ENCODE results near the gene SLC1A3.

The SLC1A3 gene

DNA sequence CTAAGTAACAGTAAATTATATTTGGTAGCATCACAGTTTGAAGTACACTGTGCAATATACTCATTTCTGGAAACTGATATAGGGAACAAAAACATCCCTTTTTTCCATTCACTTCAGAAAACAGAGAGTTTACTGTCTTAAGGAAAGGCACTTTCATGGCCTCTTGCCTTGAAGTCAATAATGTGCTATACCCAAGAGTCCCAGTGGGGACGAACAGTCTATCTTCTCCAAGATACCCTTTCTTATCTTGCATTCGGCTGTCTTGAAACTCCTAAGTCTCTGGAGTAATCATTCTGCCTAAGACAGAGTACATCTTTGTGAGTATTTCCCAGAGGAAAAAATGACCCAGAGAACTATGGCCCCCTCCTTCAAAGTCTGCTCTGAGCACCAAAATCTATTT lies 107.1 kb downstream of the SLC1A3 start:
- Histone ChIP-seq H3K4me3 (replicated peaks; ENCODE audit: insufficient read depth, low read length) (no peak overlapping the region), H3K27ac (replicated peaks) (no peak overlapping the region), H3K27me3 (ENCODE audit: insufficient read depth, poor library complexity, severe bottlenecking) (no peaks in the 10 kb centered on the region)
- TF ChIP-seq, protein P1, sequence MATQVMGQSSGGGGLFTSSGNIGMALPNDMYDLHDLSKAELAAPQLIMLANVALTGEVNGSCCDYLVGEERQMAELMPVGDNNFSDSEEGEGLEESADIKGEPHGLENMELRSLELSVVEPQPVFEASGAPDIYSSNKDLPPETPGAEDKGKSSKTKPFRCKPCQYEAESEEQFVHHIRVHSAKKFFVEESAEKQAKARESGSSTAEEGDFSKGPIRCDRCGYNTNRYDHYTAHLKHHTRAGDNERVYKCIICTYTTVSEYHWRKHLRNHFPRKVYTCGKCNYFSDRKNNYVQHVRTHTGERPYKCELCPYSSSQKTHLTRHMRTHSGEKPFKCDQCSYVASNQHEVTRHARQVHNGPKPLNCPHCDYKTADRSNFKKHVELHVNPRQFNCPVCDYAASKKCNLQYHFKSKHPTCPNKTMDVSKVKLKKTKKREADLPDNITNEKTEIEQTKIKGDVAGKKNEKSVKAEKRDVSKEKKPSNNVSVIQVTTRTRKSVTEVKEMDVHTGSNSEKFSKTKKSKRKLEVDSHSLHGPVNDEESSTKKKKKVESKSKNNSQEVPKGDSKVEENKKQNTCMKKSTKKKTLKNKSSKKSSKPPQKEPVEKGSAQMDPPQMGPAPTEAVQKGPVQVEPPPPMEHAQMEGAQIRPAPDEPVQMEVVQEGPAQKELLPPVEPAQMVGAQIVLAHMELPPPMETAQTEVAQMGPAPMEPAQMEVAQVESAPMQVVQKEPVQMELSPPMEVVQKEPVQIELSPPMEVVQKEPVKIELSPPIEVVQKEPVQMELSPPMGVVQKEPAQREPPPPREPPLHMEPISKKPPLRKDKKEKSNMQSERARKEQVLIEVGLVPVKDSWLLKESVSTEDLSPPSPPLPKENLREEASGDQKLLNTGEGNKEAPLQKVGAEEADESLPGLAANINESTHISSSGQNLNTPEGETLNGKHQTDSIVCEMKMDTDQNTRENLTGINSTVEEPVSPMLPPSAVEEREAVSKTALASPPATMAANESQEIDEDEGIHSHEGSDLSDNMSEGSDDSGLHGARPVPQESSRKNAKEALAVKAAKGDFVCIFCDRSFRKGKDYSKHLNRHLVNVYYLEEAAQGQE (IDR thresholded peaks at IDR 0.05; ENCODE audit: insufficient replicate concordance, low read depth): no peak
- no peak for TF ChIP-seq POLR2AphosphoS5 (IDR thresholded peaks at IDR 0.05; ENCODE audit: low read depth)
- no peak for TF ChIP-seq GABPA (IDR thresholded peaks at IDR 0.05; ENCODE audit: low read depth)
- TF ChIP-seq, protein P2, sequence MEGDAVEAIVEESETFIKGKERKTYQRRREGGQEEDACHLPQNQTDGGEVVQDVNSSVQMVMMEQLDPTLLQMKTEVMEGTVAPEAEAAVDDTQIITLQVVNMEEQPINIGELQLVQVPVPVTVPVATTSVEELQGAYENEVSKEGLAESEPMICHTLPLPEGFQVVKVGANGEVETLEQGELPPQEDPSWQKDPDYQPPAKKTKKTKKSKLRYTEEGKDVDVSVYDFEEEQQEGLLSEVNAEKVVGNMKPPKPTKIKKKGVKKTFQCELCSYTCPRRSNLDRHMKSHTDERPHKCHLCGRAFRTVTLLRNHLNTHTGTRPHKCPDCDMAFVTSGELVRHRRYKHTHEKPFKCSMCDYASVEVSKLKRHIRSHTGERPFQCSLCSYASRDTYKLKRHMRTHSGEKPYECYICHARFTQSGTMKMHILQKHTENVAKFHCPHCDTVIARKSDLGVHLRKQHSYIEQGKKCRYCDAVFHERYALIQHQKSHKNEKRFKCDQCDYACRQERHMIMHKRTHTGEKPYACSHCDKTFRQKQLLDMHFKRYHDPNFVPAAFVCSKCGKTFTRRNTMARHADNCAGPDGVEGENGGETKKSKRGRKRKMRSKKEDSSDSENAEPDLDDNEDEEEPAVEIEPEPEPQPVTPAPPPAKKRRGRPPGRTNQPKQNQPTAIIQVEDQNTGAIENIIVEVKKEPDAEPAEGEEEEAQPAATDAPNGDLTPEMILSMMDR (IDR thresholded peaks at IDR 0.05; ENCODE audit: insufficient read depth, low read length): no peak
- no peak for TF ChIP-seq SPI1 (IDR thresholded peaks at IDR 0.05; ENCODE audit: borderline replicate concordance, low read depth)
- DNase-seq (ENCODE audit: low read depth in 1 of 2, low spot score in 1 of 2): no peak

DNA sequence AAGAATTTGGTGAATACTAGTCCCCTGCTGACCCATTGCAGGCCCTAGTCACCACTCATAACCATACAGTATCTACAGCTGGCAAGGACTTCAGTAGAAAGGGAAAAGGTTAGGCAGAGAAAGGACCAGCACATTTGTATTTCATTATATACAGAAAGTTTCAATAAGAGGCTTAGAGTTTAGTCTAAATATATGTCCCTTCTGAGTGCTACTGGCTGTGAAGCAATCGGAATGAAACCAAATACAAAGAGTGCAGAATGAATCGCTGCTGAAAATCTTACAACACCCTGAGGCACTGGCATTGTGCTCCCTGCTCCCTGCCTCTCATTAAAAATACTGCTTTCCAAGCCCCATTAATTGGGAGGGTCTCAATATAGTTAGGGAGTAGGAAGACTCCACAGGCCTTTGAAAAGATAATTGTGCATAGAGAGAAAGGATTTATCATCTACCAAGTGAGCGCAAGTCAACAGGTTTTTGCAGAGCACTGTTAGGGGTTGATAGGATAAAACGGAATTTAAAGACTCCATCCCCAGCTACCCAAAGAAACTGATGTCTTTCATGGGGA lies 110.8 kb downstream of the SLC1A3 start:
- Histone ChIP-seq H3K4me3 (replicated peaks; ENCODE audit: insufficient read depth, low read length) (no peak overlapping the region), H3K27me3 (ENCODE audit: insufficient read depth, poor library complexity, severe bottlenecking) (no peaks in the 10 kb centered on the region), H3K27ac (replicated peaks) (no peak overlapping the region)
- no peak for DNase-seq (ENCODE audit: low read depth in 1 of 2, low spot score in 1 of 2)
- TF ChIP-seq SPI1 (IDR thresholded peaks at IDR 0.05; ENCODE audit: borderline replicate concordance, low read depth): no peak
- no peak for TF ChIP-seq POLR2AphosphoS5 (IDR thresholded peaks at IDR 0.05; ENCODE audit: low read depth)
- TF ChIP-seq, protein P1 (IDR thresholded peaks at IDR 0.05; ENCODE audit: insufficient replicate concordance, low read depth): no peak
- TF ChIP-seq, protein P2 (IDR thresholded peaks at IDR 0.05; ENCODE audit: insufficient read depth, low read length): no peak
- TF ChIP-seq GABPA (IDR thresholded peaks at IDR 0.05; ENCODE audit: low read depth): no peak

DNA sequence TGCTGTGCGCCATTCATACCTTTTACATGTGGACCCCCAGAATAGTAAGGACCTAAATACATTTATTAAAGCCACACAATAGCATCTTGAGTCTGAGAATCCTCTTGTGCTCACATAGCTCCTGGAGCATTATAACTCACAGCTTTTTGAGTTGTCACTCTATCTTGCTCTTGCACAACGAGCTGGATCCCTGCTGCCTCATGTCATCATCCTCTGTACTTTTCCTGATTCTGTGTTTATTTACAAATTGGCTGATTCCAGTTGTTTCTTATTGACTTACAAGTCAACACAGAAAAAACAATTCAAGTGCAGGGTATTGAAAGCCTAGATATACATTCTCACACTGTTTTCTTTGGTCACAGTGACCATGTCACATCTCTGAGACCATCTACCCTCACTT lies 112.9 kb downstream of the SLC1A3 start:
- H3K27ac ChIP-seq (replicated peaks): no peak overlapping the region
- TF ChIP-seq SPI1 (IDR thresholded peaks at IDR 0.05; ENCODE audit: borderline replicate concordance, low read depth): no peak

DNA sequence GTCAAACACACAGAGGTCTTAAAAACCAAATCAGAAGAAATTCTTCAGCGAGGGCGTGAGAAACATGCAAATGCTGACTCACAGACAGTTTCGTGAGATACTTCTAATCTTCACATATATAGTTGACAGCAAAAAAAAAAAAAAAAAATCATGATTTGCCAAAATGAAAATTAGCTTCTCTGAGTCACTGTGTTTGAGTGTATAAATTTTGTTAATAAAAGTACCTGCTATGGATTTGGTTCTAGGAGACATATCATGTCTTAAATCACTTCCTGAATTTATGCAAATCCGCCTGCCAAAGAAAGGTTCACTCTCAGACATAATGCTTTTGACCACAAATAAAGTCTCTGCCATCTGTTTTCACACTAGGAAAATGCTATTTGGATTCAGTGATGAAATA lies 114.3 kb downstream of the SLC1A3 start:
- H3K4me3 ChIP-seq (replicated peaks; ENCODE audit: insufficient read depth, low read length): no peak overlapping the region
- H3K27me3 ChIP-seq (ENCODE audit: insufficient read depth, poor library complexity, severe bottlenecking): no peaks in the 10 kb centered on the region
- no peak for DNase-seq (ENCODE audit: low read depth in 1 of 2, low spot score in 1 of 2)
- H3K27ac ChIP-seq (replicated peaks): no peak overlapping the region
- TF ChIP-seq POLR2AphosphoS5 (IDR thresholded peaks at IDR 0.05; ENCODE audit: low read depth): no peak

More for the DNA sequence above, 112.9 kb downstream of the SLC1A3 start:
- H3K27me3 ChIP-seq (ENCODE audit: insufficient read depth, poor library complexity, severe bottlenecking): no peaks in the 10 kb centered on the region
- no peak for DNase-seq (ENCODE audit: low read depth in 1 of 2, low spot score in 1 of 2)
- no peak overlapping the region for H3K4me3 ChIP-seq (replicated peaks; ENCODE audit: insufficient read depth, low read length)

DNA sequence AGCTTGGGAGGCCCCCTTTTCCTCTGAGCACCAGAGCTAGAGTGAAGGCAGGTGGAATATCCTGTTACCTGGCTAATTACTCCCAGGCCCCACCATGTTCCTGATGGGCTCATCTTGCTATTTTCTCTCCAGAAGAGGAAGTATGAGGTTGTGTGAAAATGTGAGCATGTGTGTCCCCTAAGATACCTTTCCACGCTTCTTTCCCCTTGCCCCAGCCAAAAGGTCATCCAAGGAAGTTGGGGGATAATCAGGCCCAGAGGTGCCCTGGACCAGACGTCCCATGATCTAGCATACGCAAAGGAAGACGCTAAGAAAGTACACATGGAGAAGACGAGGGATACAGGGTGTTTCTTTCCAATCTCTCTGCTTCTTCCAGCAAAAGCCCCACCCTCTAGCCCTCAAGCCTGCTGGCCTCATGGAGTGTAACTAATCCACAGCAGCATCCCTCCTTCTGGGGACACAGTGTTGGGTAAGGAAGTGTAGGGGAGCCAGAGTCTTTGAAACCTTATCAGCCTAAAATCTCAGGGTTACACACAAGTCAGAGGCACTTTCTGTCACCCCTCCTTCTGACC lies 115.3 kb downstream of the SLC1A3 start:
- no peak for TF ChIP-seq GABPA (IDR thresholded peaks at IDR 0.05; ENCODE audit: low read depth)
- no peak for TF ChIP-seq POLR2AphosphoS5 (IDR thresholded peaks at IDR 0.05; ENCODE audit: low read depth)
- no peak for TF ChIP-seq SPI1 (IDR thresholded peaks at IDR 0.05; ENCODE audit: borderline replicate concordance, low read depth)
- TF ChIP-seq, protein P1 (IDR thresholded peaks at IDR 0.05; ENCODE audit: insufficient replicate concordance, low read depth): no peak
- TF ChIP-seq, protein P2 (IDR thresholded peaks at IDR 0.05; ENCODE audit: insufficient read depth, low read length): no peak
- no peaks in the 10 kb centered on the region for H3K27me3 ChIP-seq (ENCODE audit: insufficient read depth, poor library complexity, severe bottlenecking)
- DNase-seq (ENCODE audit: low read depth in 1 of 2, low spot score in 1 of 2): no peak
- H3K4me3 ChIP-seq (replicated peaks; ENCODE audit: insufficient read depth, low read length): no peak overlapping the region
- H3K27ac ChIP-seq (replicated peaks): no peak overlapping the region

Measured in HL-60 (cell line).